Measurements from ENCODE around the gene RBMS1.

RBMS1 gene

GRCh38 chr2:160389875-160390274 is 103.7 kb downstream of the RBMS1 start:
- in situ Hi-C loops (cut with MboI; ENCODE audit: low sequenced_read_pairs), result no loop called here

- in situ Hi-C loops (cut with MboI; ENCODE audit: low sequenced_read_pairs), result no loop called here
These were observed 104.9 kb downstream of the RBMS1 start for GRCh38 chr2:160388464-160389263.

- in situ Hi-C loops (cut with MboI; ENCODE audit: low sequenced_read_pairs), result no loop called here
These were observed 105.9 kb downstream of the RBMS1 start for GRCh38 chr2:160387558-160388262.

GRCh38 chr2:160384791-160385190 is 108.8 kb downstream of the RBMS1 start:
- in situ Hi-C loops (cut with MboI; ENCODE audit: low sequenced_read_pairs), result no loop called here

- in situ Hi-C loops (cut with MboI; ENCODE audit: low sequenced_read_pairs), result no loop called here
These were observed 112.1 kb downstream of the RBMS1 start for GRCh38 chr2:160381425-160381951.

- in situ Hi-C loops (cut with MboI; ENCODE audit: low sequenced_read_pairs), result no loop called here
These were observed 113.0 kb downstream of the RBMS1 start for GRCh38 chr2:160380611-160381010.

- in situ Hi-C loops (cut with MboI; ENCODE audit: low sequenced_read_pairs), result no loop called here
These were observed 113.5 kb downstream of the RBMS1 start for GRCh38 chr2:160380000-160380570.

- in situ Hi-C loops (cut with MboI; ENCODE audit: low sequenced_read_pairs), result no loop called here
These were observed 114.2 kb downstream of the RBMS1 start for GRCh38 chr2:160379399-160379798.

GRCh38 chr2:160377204-160377995 is 116.2 kb downstream of the RBMS1 start:
- in situ Hi-C loops (cut with MboI; ENCODE audit: low sequenced_read_pairs), result no loop called here

- in situ Hi-C loops (cut with MboI; ENCODE audit: low sequenced_read_pairs), result no loop called here
These were observed 117.0 kb downstream of the RBMS1 start for GRCh38 chr2:160376576-160376975.

- in situ Hi-C loops (cut with MboI; ENCODE audit: low sequenced_read_pairs), result no loop called here
These were observed 117.7 kb downstream of the RBMS1 start for GRCh38 chr2:160375802-160376469.

GRCh38 chr2:160375037-160375436 is 118.6 kb downstream of the RBMS1 start:
- in situ Hi-C loops (cut with MboI; ENCODE audit: low sequenced_read_pairs), result no loop called here

- in situ Hi-C loops (cut with MboI; ENCODE audit: low sequenced_read_pairs), result no loop called here
These were observed 119.9 kb downstream of the RBMS1 start for GRCh38 chr2:160373666-160374065.

GRCh38 chr2:160373263-160373662 is 120.3 kb downstream of the RBMS1 start:
- in situ Hi-C loops (cut with MboI; ENCODE audit: low sequenced_read_pairs), result no loop called here

GRCh38 chr2:160372585-160372984 is 121.0 kb downstream of the RBMS1 start:
- in situ Hi-C loops (cut with MboI; ENCODE audit: low sequenced_read_pairs), result no loop called here

GRCh38 chr2:160372010-160372356 is 121.6 kb downstream of the RBMS1 start:
- in situ Hi-C loops (cut with MboI; ENCODE audit: low sequenced_read_pairs), result no loop called here

GRCh38 chr2:160371251-160372009 is 122.2 kb downstream of the RBMS1 start:
- in situ Hi-C loops (cut with MboI; ENCODE audit: low sequenced_read_pairs), result no loop called here

- in situ Hi-C loops (cut with MboI; ENCODE audit: low sequenced_read_pairs), result no loop called here
These were observed 124.3 kb downstream of the RBMS1 start for GRCh38 chr2:160368988-160369930.

GRCh38 chr2:160367887-160368286 is 125.7 kb downstream of the RBMS1 start:
- in situ Hi-C loops (cut with MboI; ENCODE audit: low sequenced_read_pairs), result no loop called here
